Fibroblast of lung (primary cell): Measurements from ENCODE around the gene NDFIP2. TPM values are rescaled to one million over a fixed set of nuclear protein-coding genes. Genes with fewer than 3 reads are reported as not detected.
A peak's percentile ranks its signal among the peaks of the same experiment; 100 is the strongest.

Source experiments
- DNase-seq, 2 donors: peaks; one replicate each; pipeline versions ENCODE4 v3.0.0 to v3.0.0-alpha.2; 2010; ENCODE audit warnings: low read depth in 2 of 2
- H2AFZ ChIP-seq: 2 replicates; pipeline ENCODE4 v1.5.1; 2012; ENCODE audit warnings: low read length, control low read depth, inconsistent platforms
- H3K27ac ChIP-seq: 2 replicates; pipeline ENCODE4 v1.5.1; 2011; ENCODE audit warnings: low read length, control low read depth; ENCODE audit not compliant: insufficient read depth
- H3K27me3 ChIP-seq: 2 replicates; pipeline ENCODE4 v1.5.1; 2011; ENCODE audit warnings: mild to moderate bottlenecking, low read length; ENCODE audit not compliant: control insufficient read depth, insufficient read depth
- H3K36me3 ChIP-seq: 2 replicates; pipeline ENCODE4 v1.5.1; 2011; ENCODE audit warnings: low read length; ENCODE audit not compliant: control insufficient read depth, insufficient read depth
- H3K4me1 ChIP-seq: 2 replicates; pipeline ENCODE4 v1.5.1; 2011; ENCODE audit warnings: low read length; ENCODE audit not compliant: control insufficient read depth, insufficient read depth; ENCODE audit errors: extremely low read depth
- H3K4me2 ChIP-seq: 2 replicates; pipeline ENCODE4 v1.5.1; 2011; ENCODE audit warnings: low read length, control low read depth; ENCODE audit not compliant: insufficient read depth; ENCODE audit errors: extremely low read depth
- H3K4me3 ChIP-seq, 4 experiments: fragments of 200-600 bp in 1 of 4; sonication (generic) in 1 of 4; replicated peaks in 1 of 4; 2 replicates each; pipeline ENCODE4 v1.5.1; 2011 to 2016; ENCODE audit warnings: low read length in 4 of 4, low read depth in 3 of 4, mild to moderate bottlenecking in 3 of 4, control low read depth in 2 of 4, inconsistent platforms in 1 of 4, mixed read lengths in 1 of 4; ENCODE audit not compliant: insufficient read depth in 1 of 4; ENCODE audit errors: control extremely low read depth in 1 of 4
- H3K79me2 ChIP-seq: 2 replicates; pipeline ENCODE4 v1.5.1; 2012; ENCODE audit warnings: mild to moderate bottlenecking, low read length, inconsistent platforms; ENCODE audit not compliant: control insufficient read depth, insufficient read depth
- H3K9ac ChIP-seq: 2 replicates; pipeline ENCODE4 v1.5.1; 2011; ENCODE audit warnings: mild to moderate bottlenecking, low read length, control low read depth; ENCODE audit not compliant: insufficient read depth
- H3K9me3 ChIP-seq: 2 replicates; pipeline ENCODE4 v1.5.1; 2012; ENCODE audit warnings: low read depth, low read length; ENCODE audit not compliant: control insufficient read depth, insufficient read depth
- H4K20me1 ChIP-seq: 2 replicates; pipeline ENCODE4 v1.5.1; 2011; ENCODE audit warnings: low read length; ENCODE audit not compliant: control insufficient read depth, insufficient read depth; ENCODE audit errors: extremely low read depth
- EZH2 ChIP-seq: IDR thresholded peaks from 2 replicates; pipeline ENCODE4 v1.5.1; 2012; ENCODE audit warnings: low read length, control low read depth, mild to moderate bottlenecking; ENCODE audit errors: missing control alignments
- polyA plus RNA-seq, 2 donors: library from polyadenylated mRNA; depleted of rRNA in 1 of 2; stranded (reverse) in 1 of 2; unstranded in 1 of 2; fragments of >200 nt; gene quantifications; 2 replicates each; pipeline ENCODE4 v1.2.1, GENCODE V29; 2011 to 2012; ENCODE audit warnings: missing spikeins in 1 of 2
- total RNA-seq: library from RNA; depleted of rRNA; stranded (reverse); fragments of >200 nt; gene quantifications from 2 replicates; pipeline ENCODE4 v1.2.1, GENCODE V29; 2014
- TF ChIP-seq, protein P1 (sequence below), 2 donors: IDR thresholded peaks in 1 of 2; conservative IDR thresholded peaks in 1 of 2; 1 replicate in 1 of 2; 2 replicates in 1 of 2; pipeline ENCODE4 v1.5.1; 2011 to 2012; ENCODE audit warnings: low read length in 2 of 2, control low read depth in 1 of 2, inconsistent platforms in 1 of 2, low read depth in 1 of 2, mild to moderate bottlenecking in 1 of 2

Gene NDFIP2
- total and polyA plus RNA-seq, 2 donors (not counting 1 experiment from before 2014, with no cell fraction given) = 39.1 to 46.4 TPM

DNA sequence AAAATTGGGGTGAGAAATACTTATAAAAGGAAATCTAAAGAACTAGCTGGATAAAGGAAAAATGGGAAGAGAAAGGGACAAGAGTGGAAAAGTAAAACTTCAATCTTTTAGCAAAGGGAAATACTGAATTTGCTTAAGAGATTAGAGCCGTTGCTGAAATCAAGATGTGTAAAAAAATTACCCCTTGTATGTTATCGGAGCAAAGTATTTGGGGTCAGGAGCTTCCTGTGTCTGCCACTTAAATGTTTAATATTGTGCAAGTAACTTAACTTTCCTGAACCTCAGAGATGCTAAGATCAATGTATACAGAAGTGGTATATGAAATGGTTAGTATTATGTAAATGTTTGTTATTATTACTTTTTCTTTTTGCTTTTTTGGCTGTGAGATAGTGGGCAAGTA is 51.6 kb downstream of the NDFIP2 start:
- peaks cover 6% of the 10 kb centered on the region for H3K4me1 ChIP-seq
- no peak overlapping the region for H2AFZ ChIP-seq
- H4K20me1 ChIP-seq = no peaks in the 10 kb centered on the region

DNA sequence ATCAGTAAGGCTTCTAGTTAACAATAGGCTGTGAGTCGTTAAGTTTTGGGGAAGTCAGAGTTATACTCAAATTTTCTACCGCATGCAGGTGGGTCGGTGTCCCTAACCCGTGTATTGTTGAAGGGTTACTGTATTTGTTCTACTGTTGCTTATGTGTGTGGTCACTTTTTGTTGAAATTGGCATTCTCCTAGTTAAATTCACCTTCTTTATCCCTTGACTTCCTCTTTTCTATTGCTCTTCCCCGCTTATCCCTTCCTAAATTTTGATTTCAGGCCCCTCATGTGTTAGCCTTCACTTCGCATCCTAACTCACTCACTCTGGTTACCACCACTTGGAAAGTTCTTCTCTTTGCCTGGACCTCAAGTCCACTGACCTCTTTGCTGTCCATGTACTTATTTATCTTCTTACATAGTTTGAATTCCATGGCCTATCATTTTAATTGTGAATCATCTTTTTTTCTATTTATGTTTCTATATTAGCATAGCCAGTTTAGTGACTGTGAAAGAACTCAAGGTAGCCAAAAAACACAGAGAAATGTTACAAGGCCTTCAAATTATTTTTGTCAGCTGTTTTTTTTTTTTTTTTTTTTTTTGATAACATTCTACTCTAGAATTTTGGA is 52.9 kb downstream of the NDFIP2 start:
- DNase-seq = peak in 1 of 2 donors; percentile 58
- no peak overlapping the region for H3K4me2 ChIP-seq
- no peaks in the 10 kb centered on the region for H3K27me3 ChIP-seq
- H3K79me2 ChIP-seq = no peaks in the 10 kb centered on the region
- no peak overlapping the region for H3K27ac ChIP-seq
- H3K4me1 ChIP-seq = peaks cover 6% of the 10 kb centered on the region
- no peak overlapping the region for H3K9ac ChIP-seq
- TF ChIP-seq, protein P1, sequence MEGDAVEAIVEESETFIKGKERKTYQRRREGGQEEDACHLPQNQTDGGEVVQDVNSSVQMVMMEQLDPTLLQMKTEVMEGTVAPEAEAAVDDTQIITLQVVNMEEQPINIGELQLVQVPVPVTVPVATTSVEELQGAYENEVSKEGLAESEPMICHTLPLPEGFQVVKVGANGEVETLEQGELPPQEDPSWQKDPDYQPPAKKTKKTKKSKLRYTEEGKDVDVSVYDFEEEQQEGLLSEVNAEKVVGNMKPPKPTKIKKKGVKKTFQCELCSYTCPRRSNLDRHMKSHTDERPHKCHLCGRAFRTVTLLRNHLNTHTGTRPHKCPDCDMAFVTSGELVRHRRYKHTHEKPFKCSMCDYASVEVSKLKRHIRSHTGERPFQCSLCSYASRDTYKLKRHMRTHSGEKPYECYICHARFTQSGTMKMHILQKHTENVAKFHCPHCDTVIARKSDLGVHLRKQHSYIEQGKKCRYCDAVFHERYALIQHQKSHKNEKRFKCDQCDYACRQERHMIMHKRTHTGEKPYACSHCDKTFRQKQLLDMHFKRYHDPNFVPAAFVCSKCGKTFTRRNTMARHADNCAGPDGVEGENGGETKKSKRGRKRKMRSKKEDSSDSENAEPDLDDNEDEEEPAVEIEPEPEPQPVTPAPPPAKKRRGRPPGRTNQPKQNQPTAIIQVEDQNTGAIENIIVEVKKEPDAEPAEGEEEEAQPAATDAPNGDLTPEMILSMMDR (conservative IDR thresholded peaks at IDR 0.05 in 1 of 2, IDR thresholded peaks at IDR 0.05 in 1 of 2; ENCODE audit: low read depth in 1 of 2, low read length in 2 of 2) = no peak
- no peak for TF ChIP-seq EZH2
- H3K9me3 ChIP-seq = no peaks in the 10 kb centered on the region
- no peaks in the 10 kb centered on the region for H4K20me1 ChIP-seq
- no peak overlapping the region for H3K4me3 ChIP-seq
- H3K36me3 ChIP-seq = no peaks in the 10 kb centered on the region
- no peak overlapping the region for H2AFZ ChIP-seq

More for the DNA sequence above, 51.6 kb downstream of the NDFIP2 start:
- H3K36me3 ChIP-seq = no peaks in the 10 kb centered on the region
- no peaks in the 10 kb centered on the region for H3K9me3 ChIP-seq
- DNase-seq = no peak
- H3K79me2 ChIP-seq = no peaks in the 10 kb centered on the region
- no peaks in the 10 kb centered on the region for H3K27me3 ChIP-seq
- H3K27ac ChIP-seq = no peak overlapping the region
- H3K4me2 ChIP-seq = no peak overlapping the region
- H3K4me3 ChIP-seq = no peak overlapping the region
- no peak overlapping the region for H3K9ac ChIP-seq
- no peak for TF ChIP-seq EZH2
- TF ChIP-seq, protein P1 (conservative IDR thresholded peaks at IDR 0.05 in 1 of 2, IDR thresholded peaks at IDR 0.05 in 1 of 2; ENCODE audit: low read depth in 1 of 2, low read length in 2 of 2) = no peak

DNA sequence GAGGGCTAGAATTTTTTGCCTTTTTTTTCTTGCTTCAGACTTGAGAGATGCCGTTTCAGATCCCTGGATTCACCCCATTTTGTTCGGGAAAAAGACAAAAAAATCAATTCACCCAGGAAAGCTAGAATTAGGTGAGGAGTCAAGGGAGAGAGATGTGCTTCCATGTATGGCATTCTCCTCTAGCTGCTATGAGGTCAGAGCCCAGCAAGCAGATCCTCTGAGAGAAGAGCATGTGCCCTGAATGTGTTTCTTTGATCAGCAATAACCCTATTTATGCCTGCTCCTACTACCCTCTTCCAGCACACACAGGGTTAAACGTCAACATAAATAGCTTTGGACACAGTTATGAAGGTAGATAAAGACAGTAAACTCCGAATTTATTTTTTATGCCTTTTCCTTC is 53.6 kb downstream of the NDFIP2 start:
- Histone ChIP-seq H2AFZ (no peak overlapping the region), H3K4me3 (no peak overlapping the region), H3K27me3 (no peaks in the 10 kb centered on the region), H3K27ac (no peak overlapping the region), H4K20me1 (no peaks in the 10 kb centered on the region), H3K79me2 (no peaks in the 10 kb centered on the region), H3K9ac (no peak overlapping the region), H3K36me3 (no peaks in the 10 kb centered on the region), H3K4me2 (no peak overlapping the region), H3K4me1 (peaks cover 6% of the 10 kb centered on the region), H3K9me3 (no peaks in the 10 kb centered on the region)
- no peak for DNase-seq
- TF ChIP-seq EZH2 = no peak
- TF ChIP-seq, protein P1 (conservative IDR thresholded peaks at IDR 0.05 in 1 of 2, IDR thresholded peaks at IDR 0.05 in 1 of 2; ENCODE audit: low read depth in 1 of 2, low read length in 2 of 2) = no peak
